GM20431 (cell line): Measurements from ENCODE around the gene PRXL2C.
"Not testable (repeated sequence)": the region's sequence is repeated elsewhere in the genome, so short reads cannot be mapped to it uniquely, and the experiment has no call there.

Experiments used
- in situ Hi-C: fragments of 300-500 bp; cut with MseI, MboI; formaldehyde crosslinking; loops from one replicate; pipeline ENCODE4 v1.15.0; 2020; ENCODE audit warnings: low sequenced_read_pairs; ENCODE audit not compliant: unreplicated experiment

Gene PRXL2C, protein sequence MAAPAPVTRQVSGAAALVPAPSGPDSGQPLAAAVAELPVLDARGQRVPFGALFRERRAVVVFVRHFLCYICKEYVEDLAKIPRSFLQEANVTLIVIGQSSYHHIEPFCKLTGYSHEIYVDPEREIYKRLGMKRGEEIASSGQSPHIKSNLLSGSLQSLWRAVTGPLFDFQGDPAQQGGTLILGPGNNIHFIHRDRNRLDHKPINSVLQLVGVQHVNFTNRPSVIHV

DNA sequence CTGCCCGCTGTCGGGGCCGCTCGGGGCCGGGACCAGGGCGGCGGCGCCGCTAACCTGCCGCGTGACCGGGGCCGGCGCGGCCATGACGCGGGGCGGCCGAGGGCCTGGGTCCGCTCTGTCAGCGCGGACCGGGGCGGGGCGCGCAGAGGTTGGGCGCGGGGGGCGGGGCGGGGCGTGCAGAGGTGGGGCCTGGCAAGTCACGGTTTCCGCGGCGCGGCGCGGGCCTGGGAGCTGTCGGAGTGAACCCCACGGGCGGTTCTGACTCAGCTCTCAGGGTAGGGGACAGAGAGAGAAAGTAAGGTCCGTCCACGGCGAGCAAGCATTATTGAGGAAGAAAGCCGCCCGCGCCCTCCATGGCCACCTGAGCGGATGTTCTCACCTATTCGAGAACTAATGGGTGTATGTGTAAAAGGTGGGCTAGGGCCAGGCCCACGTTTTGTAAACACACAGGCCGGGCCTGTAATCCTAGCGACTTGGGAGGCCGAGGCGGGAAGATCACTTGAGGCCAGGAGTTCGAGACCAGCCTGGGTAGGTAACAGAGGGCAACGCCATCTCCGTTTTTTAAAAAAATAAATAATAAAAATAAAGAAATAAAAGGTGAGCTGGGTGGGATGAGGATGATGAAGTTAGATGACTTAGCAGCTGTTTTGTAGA, at the start of gene PRXL2C:
Gene PRXL2C, minus strand, starts transcription at position 120 of the 654 bp plus-strand sequence. Its CDS starts 36 bp downstream, at position 84.
- in situ Hi-C loops = loop anchor here (25.0 kb wide), 2 partner anchors 218 to 318 kb away; no protein-coding TSS in a partner anchor

DNA sequence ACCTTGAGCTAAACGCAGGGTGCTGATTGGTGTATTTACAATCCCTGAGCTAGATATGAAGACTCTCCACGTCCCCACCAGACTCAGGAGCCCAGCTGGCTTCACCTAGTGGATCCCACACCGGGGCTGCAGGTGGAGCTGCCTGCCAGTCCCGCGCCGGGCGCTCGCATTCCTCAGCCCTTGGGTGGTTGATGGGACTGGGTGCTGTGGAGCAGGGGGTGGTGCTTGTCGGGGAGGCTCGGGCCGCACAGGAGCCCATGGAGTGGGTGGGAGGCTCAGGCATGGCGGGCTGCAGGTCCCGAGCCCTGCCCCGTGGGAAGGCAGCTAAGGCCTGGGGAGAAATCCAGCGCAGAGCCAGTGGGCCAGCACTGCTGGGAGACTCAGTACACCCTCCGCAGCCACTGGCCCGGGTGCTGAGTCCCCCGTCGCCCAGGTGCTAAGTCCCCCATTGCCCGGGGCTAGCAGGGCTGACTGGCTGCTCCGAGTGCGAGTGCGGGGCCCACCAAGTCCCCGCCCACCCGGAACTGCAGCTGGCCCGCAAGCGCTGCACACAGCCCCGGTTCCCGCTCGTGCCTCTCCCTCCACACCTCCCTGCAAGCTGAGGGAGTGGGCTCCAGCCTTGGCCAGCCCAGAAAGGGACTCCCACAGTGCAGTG, 45.7 kb upstream of the PRXL2C start:
- in situ Hi-C loops = not testable (repeated sequence)

DNA sequence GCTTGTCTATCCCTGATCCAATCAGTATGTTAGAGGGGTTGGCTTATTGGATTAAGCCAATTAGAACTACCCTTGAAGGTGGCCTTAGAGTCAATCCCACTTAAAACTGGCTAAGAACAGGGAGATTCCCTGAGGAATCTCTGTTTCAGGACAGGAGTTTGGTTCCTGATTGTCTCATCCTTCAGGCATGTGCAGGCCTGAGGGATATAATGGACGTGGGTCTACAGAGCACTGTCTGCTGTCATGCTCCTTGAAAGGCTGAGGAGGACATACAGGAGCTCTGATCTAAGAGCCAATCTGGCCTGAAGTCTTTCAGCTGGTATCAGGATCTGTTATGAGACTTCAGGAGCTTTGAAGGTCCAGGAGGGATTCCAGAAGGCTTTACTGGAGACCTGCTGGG, 36.2 kb upstream of the PRXL2C start:
- in situ Hi-C loops = no loop called here

DNA sequence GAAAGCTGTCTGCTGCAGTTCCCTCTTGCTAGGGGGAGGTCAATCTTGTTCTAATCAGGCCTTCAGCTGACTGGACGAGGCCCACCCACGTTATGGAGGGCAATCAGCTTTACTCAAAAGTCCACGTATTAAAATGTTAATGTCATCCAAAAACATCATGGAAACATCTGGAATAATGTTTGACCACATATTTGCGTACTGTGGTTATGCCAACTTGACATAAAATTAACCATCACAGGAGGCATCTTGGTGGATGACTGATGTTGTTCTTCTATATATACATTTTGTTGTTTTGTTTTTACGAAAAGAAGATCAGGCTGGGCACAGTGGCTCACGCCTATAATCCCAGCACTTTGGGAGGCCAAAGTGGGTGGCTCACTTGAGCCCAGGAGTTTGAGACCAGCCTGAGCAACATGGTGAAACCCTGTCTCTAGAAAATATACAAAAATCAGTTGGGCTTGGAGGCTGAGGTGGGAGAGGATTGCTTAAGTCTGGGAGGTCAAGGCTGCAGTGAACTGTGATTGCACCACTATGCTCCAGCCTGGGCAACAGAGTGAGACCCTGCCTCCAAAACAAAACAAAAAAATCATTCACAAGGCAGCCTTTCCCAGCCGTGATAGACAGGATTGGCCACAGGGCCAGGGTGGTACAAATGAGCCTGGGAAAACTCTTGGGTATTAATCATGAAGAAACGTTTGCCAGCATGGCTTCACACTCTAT, 33.8 kb upstream of the PRXL2C start:
- in situ Hi-C loops = no loop called here

DNA sequence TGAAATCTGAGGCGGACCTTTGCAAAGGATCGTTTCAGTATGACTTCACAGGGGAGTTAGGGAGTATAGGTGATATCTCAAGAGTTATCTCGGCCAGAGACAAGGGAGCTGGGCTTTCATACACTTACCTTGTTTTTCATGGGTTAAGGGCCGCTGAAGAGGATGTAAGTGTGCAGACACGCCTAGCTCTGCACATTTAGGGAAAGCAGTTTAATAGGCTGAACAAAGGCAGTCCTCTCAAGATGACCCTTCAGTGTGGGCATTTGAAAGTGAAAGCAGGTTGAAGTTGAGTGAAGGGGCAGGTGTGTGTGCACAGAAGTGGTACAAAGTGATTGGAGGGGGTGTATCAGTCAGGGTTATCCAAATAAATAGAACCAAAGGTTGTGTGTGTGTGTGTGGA, 33.1 kb upstream of the PRXL2C start:
- in situ Hi-C loops = no loop called here

DNA sequence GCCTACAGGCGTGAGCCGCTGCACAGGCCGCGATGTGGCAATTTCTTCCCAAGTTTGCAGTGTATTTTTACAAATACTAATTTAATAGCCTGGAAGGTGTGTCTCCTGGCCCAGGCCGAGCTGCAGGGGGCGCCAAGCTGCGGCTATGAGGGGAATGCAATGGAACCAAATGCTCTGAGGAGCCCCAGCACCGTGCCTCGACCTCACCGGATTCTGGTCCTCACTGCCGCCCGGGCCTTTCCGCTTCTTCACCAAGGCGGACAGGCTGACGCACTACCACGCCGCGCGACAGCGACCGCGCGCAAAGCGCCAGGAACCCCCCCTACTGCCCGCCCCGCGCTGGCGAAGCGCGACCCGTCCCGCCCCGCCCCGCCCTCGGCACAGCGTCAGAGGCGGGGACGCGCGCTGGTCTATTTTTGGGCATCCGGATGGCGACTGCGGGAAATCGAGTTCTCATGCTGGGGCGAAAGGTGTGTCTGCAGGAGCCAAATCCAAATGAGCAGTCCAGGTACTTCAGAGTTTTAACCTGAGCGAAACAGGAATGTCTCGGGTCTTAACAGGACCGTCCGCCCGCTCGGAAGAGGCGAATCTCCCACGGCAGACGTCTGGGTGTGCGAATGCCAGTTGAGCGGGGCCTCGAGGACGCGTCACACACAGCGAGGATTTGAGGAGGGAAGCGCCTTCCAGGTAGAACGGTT, 31.7 kb upstream of the PRXL2C start:
- in situ Hi-C loops = no loop called here

DNA sequence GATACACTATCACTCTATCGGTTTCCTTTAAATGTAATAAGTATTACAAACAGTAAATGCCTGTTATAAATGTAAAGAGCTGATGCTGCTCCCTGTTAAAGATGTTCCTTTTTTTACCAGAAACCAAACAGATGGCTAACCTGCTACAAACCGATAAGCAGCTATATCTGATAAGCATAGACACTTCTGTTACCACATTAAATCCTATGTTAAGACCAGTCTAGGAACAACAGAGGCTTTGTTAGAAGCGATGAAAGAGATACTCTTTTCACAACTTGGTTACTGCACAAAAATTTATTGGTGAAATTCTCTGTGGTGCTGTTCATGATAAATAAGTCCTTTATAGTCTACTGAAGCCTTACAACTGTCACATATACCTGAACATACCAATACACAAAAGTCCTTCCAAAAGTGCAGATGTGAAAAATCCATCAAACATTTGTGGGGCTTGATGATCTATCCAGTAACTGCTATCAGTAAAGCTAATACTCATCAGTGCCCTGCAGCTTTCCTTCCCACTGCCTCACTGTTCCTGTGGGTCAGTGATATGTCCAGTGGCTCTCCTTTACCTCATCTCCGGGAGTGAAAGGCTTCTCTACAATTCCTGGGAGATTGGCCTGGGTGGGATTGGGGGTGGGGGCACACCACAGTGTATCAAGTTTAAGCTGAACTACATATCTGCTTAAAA, 25.8 kb upstream of the PRXL2C start:
- in situ Hi-C loops = no loop called here

DNA sequence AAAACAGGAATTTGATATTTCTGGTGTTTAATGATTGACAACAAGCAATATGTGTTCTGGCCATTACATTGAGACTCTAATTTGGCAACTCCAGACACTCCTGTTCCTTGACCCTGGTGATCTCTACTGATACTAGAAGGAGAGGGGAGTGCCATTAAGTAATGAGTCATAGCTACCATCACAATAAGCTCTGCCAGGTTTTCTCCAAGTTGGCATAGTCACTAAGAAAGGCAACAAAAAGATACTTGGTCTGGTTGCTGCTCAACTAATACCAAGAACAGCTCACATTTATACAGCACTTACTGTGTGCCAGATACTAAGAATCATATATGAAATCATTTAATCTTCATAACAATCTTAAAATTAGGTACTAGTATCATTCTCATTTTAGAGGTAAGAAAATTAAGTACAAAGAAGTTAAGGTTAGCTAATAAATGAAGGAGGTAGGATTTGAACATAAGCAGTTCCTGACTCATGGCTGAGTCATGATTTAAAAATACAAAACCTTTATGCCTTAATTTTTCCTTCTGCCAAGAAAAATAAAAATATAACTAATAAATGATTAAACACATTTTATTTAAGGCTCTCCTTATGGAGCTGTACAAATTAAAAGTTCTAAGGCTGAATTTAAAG, 19.9 kb upstream of the PRXL2C start:
- in situ Hi-C loops = loop anchor here (25.0 kb wide), 2 partner anchors 238 to 338 kb away; no protein-coding TSS in a partner anchor

DNA sequence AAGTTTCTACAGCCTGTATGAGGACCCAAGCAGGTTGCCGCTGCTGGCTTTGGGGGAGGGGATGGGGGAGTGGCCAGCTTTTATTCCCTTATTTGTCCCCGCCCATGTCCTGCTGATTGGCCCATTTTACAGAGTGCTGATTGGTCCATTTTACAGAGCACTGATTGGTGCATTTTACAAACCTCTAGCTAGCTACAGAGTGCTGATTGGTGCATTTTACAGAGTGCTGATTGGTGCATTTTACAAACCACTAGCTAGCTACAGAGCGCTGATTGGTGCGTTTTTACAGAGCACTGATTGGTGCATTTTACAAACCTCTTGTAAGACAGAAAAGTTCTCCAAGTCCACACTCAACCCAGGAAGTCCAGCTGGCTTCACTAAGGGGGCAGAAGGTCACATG, 18.7 kb upstream of the PRXL2C start:
- in situ Hi-C loops = loop anchor here (25.0 kb wide), 2 partner anchors 236 to 336 kb away; no protein-coding TSS in a partner anchor

DNA sequence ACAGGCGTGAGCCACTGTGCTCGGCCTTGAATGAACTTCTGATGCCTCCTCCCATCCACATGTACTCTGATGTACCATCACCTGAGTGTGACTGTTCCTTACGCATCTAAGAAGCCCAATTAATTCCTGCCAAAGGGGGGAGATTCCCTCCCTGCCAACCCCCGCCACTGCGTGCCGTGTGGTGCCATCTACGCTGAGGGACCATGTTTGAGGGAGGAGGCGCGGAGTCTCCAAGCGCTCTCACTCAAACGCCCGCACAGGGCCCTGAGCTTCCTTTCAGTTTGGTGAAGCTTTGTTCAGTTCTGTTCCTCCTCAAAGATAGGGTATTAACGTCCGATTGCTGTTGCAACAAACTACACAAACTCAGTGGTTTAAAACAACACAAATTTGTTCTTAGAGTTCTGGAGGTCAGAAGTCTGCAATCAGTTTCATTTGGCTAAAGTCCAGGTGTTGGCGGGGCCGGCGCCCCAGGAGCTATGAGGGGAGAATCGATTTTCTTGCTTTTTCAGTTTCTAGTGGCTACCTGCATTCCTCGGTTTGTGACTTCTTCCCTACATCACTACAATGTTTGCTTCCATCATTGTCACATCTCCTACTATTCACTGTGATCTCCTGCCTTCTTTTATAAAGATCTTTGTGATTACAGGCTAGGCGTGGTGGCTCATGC, 13.9 kb upstream of the PRXL2C start:
- in situ Hi-C loops = loop anchor here (25.0 kb wide), 2 partner anchors 232 to 332 kb away; no protein-coding TSS in a partner anchor

DNA sequence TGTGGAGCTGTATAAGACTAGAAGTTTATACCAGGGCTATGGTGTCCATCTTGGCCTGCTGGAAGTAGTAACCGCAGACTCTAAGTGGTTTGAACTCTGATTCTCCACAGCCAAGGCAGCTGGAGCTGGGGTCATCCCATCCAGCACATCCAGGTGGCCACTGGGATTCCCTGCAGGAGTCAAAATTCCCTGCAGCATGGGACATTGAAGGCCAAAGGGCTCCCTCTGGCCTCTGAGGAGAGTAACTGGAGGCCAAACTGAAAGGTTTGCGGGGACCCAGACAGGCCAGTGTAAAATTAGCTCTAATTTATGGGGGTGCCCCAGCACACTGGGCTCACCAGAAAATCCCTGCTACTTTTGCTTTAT, 12.2 kb upstream of the PRXL2C start:
- in situ Hi-C loops = loop anchor here (25.0 kb wide), 2 partner anchors 230 to 330 kb away; no protein-coding TSS in a partner anchor

DNA sequence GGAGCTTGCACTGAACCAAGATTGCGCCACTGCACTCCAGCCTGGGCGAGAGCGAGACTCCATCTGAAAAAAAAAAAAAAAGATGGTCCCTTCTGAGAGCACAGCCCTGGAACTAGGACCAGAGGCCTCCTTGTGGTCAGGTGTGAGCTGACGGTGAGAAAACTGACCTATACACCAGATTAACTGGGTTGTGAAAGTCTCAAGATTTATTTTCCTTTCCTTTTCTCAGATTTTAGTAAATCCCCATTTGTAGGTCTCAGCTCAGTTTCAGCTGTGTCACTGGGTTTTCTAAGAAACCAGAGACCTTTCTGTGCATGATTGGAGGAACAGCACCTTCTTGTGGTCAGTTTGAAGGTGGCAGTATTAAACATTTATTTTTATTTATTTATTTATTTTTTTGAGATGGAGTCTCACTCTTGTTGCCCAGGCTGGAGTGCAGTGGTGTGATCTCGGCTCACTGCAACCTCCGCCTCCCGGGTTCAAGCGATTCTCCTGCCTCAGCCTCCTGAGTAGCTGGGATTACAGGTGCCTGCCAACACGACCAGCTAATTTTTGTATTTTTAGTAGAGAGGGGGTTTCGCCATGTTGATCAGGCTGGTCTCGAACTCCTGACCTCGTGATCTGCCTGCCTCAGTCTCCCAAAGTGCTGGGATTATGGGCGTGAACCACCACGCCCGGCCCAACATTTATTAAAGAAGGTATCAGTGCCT, 11.7 kb upstream of the PRXL2C start:
- in situ Hi-C loops = loop anchor here (25.0 kb wide), 2 partner anchors 230 to 330 kb away; no protein-coding TSS in a partner anchor

DNA sequence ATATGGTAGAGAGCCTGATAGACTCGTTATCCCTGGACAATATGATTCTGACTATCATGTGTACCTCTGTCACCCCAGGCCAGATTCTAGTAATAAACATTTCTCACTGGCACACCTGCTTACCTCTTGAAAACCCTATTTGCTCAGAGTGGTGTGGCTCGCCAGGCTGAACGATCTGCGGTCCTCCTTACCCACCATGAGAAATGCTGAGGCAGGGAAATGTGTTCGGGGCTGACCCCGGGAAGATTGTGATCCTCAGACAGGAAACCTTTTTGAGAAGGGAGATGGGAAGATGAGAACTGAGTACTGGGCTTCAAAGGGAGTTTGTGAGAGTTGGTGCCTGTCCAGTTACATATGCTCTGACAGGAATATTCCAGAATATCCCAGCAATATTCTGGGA, 10.7 kb upstream of the PRXL2C start:
- in situ Hi-C loops = loop anchor here (25.0 kb wide), 2 partner anchors 228 to 328 kb away; no protein-coding TSS in a partner anchor

DNA sequence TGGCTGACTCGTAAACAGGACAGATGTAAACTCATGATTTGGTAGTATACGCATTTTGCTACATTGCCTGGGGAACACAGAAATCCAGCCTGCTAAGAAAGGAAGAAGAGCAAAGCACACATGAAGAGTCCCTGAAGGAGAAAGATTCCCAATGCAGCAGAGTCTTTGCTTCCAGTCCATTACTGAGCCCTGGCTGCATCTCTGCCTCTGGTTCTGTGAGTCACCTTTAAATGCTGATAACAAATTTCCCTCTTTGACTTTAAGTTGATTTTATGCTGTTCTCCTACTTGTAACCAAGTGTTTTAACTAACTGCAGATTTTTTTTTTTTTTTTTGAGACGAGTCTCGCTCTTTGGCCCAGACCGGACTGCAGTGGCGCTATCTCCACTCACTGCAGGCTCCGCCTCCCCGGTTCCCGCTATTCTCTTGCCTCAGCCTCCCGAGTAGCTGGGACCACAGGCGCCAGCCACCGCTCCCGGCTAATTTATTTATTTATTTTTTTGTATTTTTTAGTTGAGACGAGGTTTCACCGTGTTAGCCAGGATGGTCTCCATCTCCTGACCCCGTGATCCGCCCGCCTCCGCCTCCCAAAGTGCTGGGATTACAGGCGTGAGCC, 8.5 kb upstream of the PRXL2C start:
- in situ Hi-C loops = loop anchor here (25.0 kb wide), 2 partner anchors 226 to 326 kb away; no protein-coding TSS in a partner anchor

DNA sequence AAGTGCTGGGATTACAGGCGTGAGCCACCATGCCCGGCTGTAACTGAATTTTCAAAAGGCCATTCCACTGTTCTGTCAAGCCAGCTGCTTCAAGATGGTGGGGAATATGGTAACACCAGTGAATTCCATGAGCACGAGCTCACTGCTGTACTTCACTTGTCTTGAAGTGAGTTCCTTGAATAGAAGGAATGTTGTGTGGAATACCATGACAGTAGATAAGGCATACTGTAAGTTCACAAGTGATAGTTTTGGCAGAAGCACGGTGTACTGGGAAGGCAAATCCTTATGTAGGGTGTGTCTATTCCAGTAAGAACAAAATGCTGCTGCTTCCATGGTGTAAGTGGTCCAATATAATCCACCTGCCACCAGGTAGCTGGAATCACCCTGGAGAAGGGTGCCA, 6.6 kb upstream of the PRXL2C start:
- in situ Hi-C loops = loop anchor here (25.0 kb wide), 2 partner anchors 224 to 324 kb away; no protein-coding TSS in a partner anchor

DNA sequence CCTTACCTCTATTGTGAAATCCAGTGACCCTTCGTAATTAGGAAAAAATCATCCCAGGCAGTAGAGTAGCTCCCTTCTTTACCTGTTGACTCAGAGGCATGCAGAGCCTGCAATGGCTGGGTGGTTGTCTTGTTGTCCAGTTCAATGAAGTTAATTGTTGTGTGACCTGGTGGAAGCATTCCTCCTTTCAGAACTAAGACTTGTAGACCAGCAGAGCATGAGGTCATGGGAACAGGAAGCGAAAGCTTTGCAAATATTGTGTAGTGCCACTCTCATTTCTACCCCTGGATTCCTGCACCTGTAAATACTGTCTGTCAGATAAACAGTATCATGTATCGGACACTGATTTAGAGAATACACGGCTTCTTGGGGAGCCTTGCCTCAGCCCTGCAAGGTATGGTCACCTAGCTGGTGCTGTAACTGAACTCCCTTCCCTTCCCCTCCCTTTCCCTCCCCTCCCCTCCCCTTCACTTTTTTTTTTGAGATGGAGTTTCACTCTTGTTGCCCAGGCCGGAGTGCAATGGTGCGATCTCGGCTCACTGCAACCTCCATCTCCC, 5.7 kb upstream of the PRXL2C start:
- in situ Hi-C loops = loop anchor here (25.0 kb wide), 2 partner anchors 223 to 323 kb away; no protein-coding TSS in a partner anchor
